COLO829 (cell line): ENCODE measurements around the gene HS3ST5.

Source experiments
- DNase-seq: peaks from one replicate; pipeline ENCODE4 v3.0.0; 2012; ENCODE audit warnings: low spot score

HS3ST5 gene, protein sequence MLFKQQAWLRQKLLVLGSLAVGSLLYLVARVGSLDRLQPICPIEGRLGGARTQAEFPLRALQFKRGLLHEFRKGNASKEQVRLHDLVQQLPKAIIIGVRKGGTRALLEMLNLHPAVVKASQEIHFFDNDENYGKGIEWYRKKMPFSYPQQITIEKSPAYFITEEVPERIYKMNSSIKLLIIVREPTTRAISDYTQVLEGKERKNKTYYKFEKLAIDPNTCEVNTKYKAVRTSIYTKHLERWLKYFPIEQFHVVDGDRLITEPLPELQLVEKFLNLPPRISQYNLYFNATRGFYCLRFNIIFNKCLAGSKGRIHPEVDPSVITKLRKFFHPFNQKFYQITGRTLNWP

GRCh38 chr6:114342826-114343781 is at the start of gene HS3ST5:
HS3ST5 (minus strand) TSS chr6:114343023; CDS start chr6:114062845, 280,178 bp downstream.
- no peak for DNase-seq

GRCh38 chr6:114390176-114390575 is 47.4 kb upstream of the HS3ST5 start:
- DNase-seq = peak; percentile 3

DNA sequence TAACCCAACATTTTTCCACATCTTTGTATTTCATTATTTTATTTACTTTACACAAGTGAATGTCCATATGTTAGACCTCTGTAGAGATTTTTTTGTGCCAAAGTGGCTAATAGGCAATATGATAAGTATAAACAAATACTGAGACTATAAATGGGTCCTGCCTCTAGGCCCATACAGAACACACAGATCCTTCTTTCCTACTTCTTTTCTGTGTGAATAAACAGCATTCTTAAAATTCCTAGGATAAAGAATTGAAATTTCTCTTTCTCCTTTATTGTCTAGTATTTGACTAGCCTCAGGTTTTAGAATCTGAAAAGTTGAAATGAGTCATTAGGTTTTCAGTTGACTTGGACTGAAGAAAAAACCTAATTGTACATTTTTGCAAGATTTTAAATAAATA is 46.3 kb upstream of the HS3ST5 start:
- DNase-seq = peak; percentile 2

GRCh38 chr6:114382406-114382805 is 39.6 kb upstream of the HS3ST5 start:
- DNase-seq = no peak

DNA sequence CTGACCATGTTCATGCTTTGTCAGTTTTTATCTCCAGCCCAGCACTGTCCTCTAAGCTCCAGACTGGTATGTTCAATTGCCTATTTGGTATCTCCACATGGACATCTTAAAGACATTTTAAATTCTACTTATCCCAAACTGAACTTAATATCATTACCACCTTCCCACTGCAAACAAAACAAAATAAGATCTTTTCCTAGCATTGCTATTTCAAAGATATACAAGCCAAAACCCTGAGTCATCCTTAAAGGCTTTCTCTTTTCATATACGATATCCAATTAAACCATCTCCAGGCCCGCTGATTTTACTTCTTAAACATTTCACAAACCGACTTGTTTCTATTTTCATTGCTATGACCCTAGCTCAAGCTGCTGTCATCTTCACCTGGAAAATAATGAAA is 35.1 kb upstream of the HS3ST5 start:
- DNase-seq = no peak

- no peak for DNase-seq
These were observed 33.9 kb upstream of the HS3ST5 start for GRCh38 chr6:114376611-114377175.

DNA sequence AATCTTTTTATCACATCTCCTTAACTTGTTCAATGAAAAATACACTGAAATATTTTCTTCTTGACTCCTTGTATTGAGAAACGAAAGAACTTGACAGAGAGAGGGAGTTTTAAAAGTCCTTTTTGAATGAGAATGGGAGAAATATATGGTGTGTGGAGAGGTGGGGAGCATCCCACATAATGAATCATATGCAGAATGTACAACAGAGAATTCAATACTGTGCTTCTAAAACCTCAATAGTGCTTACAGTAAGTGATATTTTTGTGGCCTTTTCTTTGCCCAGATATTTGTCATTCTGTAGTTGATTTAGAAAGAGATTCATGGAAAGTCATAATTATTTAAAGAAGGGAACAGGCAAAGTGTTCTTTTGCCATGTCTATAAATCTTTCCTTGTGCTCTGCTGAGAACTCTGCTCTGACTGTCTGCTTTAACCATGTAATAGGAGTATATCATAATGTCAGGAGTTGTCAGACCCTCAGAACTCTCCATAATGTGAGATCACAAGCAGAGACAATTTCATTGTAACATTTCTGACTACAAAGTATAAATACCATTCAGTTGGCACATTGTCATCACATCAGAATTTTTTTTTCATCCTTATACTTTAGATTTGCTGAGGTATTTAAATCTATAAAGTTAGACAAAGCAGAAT is 32.8 kb upstream of the HS3ST5 start:
- DNase-seq = no peak

DNA sequence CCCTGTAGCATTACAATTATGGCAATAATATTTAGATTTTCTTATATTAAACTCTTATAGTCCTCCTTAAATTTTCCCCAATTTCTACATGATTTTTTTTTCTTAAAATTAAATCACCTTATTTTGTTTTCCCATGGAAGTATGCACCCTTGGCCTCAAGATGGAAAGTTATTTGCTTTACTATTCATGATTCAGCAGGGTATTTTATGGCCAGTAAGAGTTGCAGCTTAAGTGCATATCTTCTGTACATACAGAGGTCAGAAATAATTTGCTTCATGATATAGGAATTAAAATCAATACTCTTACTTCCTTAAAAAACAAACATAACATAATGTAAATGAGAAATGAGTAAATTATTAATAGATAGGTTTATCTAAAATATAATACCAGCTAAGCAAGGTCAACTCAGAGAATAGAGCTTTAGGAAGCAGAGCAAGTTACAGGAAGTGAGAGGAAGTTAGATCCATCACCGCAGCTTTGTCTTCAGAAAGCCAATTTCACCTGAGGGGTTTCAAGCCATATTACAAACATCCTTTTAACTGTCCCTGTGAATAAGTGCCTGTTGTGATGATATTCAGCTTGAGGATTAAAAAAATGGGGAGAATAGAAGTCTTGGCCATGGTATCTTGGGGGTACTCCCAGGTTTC is 24.6 kb upstream of the HS3ST5 start:
- no peak for DNase-seq

DNA sequence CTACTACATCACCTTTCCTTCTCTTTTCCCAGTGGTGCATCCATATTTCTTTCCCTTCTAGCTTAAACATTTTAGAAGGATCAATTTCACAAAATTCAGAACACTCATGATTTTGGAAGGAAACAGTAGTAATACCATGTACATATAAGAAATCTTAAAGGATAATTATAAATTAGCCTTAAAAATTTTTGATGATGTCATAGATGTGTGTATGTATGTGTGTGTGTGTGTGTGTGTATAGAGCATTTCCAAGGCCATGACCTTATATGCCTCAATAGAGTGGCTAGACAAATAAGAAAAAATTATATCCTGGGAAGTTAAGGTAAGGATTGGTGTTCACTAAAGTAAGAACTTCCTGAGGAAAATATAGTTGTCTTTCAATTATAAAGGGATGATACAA is 24.1 kb upstream of the HS3ST5 start:
- no peak for DNase-seq

GRCh38 chr6:114364301-114364700 is 21.5 kb upstream of the HS3ST5 start:
- no peak for DNase-seq

DNA sequence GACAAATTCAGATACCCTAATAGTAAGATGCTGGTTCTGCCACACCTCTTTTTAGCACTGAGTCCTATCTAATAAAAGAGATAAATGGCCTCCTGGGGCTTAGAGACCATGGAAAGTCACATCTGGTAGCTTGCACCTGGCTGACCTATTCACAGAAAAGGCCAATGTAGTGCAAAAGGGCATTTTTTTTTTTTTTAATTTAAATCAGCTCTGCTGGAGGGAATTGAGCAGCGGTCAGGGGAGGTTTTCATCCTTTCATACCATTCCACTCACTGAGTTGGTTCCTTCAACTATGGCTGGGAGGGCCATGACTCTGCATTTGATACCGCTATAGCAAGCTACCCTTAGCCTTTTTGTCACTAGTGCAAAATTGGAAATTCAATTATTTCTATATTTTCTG is 20.1 kb upstream of the HS3ST5 start:
- no peak for DNase-seq

DNA sequence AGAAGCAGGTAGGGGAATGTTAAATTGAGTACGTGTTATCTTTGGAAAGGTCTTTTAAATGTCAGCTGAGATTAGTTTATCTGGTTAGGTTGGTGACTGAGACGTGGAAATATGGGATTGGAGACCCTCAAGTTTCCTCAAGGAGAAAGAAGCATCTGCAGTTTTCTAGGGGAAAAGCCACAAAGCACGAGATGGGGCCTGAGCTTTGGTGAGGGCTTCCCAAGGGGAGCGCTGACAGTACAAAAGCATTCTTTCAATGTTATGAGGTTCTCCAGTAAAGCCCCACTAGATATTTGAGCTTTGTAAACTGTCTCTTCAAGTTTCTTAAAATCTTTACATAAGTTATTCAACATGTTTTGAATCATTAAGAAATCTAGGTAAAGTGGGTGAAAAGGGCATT is 19.6 kb upstream of the HS3ST5 start:
- no peak for DNase-seq

- no peak for DNase-seq
These were observed 18.2 kb upstream of the HS3ST5 start for GRCh38 chr6:114361036-114361435.

DNA sequence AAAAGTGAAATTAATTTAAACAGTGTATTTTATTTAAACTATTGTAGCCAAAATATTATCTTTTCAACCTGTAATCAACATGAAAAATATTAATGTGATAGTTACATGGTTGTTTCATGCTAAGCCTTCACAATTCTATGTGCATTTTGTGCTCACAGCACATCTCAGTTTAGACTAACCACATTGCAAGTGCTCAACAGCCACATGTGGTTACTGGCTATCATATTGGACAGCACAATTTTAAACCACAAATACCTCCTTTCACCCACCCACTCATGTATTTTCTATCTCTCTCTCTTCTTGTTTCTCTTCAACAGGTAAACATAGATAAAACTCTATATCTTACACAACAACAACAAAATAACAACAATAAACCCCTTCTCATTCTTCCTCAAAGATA is 12.5 kb upstream of the HS3ST5 start:
- DNase-seq = no peak

DNA sequence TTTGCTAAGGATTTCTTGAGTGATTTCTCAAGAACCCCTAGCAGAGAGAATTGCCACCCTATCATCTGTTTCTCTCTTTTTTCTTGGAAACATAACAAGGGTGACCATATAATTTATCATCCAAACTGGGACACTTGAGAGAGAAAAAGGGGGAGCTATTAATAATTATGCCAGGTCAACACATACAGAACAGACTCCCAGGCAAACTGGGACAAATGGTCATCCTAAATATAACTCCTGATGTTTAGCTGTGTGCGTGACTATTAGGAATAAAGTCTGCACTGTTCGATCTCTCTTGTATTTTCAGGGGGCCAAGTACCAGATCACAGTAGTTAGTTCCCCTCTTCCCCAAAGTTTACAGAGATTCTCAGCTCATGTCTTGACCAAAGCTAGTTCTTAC is 11.7 kb upstream of the HS3ST5 start:
- no peak for DNase-seq

DNA sequence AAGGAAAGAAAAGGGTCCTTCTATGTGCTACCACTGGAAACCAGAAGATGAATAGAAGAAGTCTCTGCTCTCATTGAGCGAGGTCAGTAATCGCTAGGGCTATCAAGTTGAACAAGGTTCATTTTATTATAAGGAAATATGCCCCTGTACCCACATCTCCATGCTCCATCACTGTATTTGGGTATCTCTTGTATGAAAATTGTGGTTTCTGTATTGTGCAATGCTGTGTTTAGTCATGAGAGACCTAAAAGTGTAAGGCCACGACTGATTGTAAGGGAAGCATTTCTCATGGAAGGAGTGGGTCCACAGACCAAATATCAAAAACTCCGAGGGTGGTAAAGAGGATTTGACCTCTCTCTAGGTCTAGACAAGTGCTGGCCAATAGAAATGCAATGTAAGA is 3.6 kb upstream of the HS3ST5 start:
- no peak for DNase-seq

DNA sequence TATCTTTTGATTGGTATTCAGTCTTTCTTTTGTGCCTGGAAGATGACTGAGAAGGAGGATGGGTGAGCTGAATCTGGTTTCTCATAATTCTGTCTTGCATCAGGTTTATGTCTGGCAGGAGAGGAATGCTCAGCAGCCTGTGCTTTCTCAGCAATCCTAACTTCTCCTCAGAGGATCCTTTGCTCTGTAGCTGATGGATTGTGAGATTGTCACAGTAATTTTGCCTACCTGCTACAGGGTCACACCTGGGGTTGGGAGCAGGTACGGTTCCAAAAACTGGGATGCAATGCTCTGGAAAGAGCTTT is 2.1 kb upstream of the HS3ST5 start:
- no peak for DNase-seq

GRCh38 chr6:114344246-114344970 is 1.6 kb upstream of the HS3ST5 start:
- no peak for DNase-seq

DNA sequence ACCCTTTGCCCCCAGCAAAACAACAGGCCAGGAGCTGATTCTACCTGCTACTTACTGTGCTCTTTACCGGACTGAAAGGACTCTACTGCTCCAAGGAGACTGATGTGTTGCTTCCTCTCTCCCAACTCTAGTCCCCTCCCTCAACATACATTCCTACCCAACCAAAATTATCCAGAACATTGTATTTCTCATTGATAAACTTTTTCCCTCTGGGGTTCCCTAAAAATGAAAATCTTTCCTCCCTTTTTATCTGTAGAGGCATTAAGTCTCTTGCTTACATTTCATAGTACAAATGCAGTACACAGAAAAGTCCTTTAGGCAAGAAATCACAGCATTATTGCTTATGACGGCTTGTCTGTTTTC is 940 bp upstream of the HS3ST5 start:
- no peak for DNase-seq

GRCh38 chr6:114342086-114342825 is 567 bp downstream of the HS3ST5 start:
- DNase-seq = no peak

DNA sequence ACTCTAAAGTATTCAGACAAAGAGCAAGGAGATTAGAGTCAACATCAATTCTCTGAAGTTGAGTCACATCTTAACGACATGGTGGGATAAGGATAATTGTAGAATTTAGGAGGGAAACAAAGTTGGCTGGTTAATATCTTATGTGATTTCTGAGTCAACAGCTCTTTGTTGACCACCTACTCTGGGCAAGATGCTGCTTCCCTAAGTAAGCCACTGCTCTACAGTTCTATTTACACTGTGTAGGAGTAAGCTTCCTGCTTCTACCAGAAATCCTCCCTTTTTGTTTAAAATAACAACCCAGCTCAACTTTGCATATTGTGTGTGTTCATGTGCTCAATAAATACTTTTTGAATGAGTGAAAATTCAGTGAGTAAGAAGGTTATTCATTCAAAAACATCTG is 3.1 kb downstream of the HS3ST5 start:
- no peak for DNase-seq
